HepG2 (cell line): ENCODE measurements around the gene CDCA4. TPM values are rescaled to one million over a fixed set of nuclear protein-coding genes. Genes with fewer than 3 reads are reported as not detected.

Source experiments
- ATAC-seq: fragments of 200-7000 bp; cut with Tn5 transposase; 3 replicates; pipeline ENCODE4 v1.9.1; 2020; ENCODE audit warnings: mild to moderate bottlenecking, moderate library complexity
- BruUV-seq: library from RNA; stranded (reverse); fragments of 400-500 nt; replicated peaks from 2 replicates; lab custom pipeline; 2021; lab: Mats Ljungman, UMichigan
- CTCF ChIA-PET: fragments of 300-600 bp; formaldehyde crosslinking; extraction: SDS; loops from one replicate; lab custom pipeline; 2021; ENCODE audit warnings: low total read pairs, inconsistent platforms, low intra/inter-chr PET ratio; lab: Yijun Ruan, JAX
- POLR2A ChIA-PET: fragments of 350-600 bp; sonication (Branson Sonifier 250); formaldehyde crosslinking; loops from one replicate; lab custom pipeline; 2020; ENCODE audit warnings: antibody characterized with exemption, inconsistent platforms; lab: Yijun Ruan, JAX
- DNase-seq: peaks from one replicate; pipeline ENCODE4 v3.0.0-alpha.2; 2015; ENCODE audit warnings: low spot score
- FAIRE-seq: peaks from 3 replicates; lab custom pipeline; 2011; peaks lifted over from hg19 to GRCh38; lab: Jason Lieb, UNC
- H2AFZ ChIP-seq: one replicate; pipeline ENCODE4 v1.6.1; 2011; ENCODE audit warnings: low read length, inconsistent platforms
- H3K27ac ChIP-seq: fragments of 300-600 bp; 3 replicates; pipeline ENCODE4 v1.8.0; 2011; ENCODE audit warnings: mixed run types, mild to moderate bottlenecking, mixed read lengths, low read length, inconsistent platforms; ENCODE audit not compliant: insufficient read depth; ENCODE audit errors: extremely low read length
- H3K27me3 ChIP-seq, 2 experiments: fragments of 200-600 bp in 1 of 2; 2 replicates in 1 of 2; 3 replicates in 1 of 2; pipeline versions ENCODE4 v1.6.0 to v1.8.0; 2011; ENCODE audit warnings: low read length in 2 of 2, mild to moderate bottlenecking in 2 of 2, moderate library complexity in 2 of 2, inconsistent platforms in 1 of 2; ENCODE audit not compliant: insufficient read depth in 2 of 2, control insufficient read depth in 1 of 2
- H3K36me3 ChIP-seq, 2 experiments: fragments of 200-600 bp in 1 of 2; replicated peaks in 1 of 2; 2 replicates in 1 of 2; 3 replicates in 1 of 2; pipeline versions ENCODE4 v1.5.1 to v1.8.0; 2011; ENCODE audit warnings: low read length in 2 of 2, inconsistent platforms in 1 of 2; ENCODE audit not compliant: insufficient read depth in 2 of 2, control insufficient read depth in 1 of 2
- H3K4me1 ChIP-seq: 2 replicates; pipeline ENCODE4 v1.5.1; 2012; ENCODE audit warnings: low read length, inconsistent platforms; ENCODE audit not compliant: insufficient read depth
- H3K4me2 ChIP-seq: 2 replicates; pipeline ENCODE4 v1.6.0; 2011; ENCODE audit warnings: low read depth, low read length, inconsistent platforms
- H3K4me3 ChIP-seq, 3 experiments: fragments of 200-600 bp in 1 of 3; sonication (generic), shearing (Covaris generic) in 1 of 3; replicated peaks in 1 of 3; 2 replicates each; pipeline ENCODE4 v1.5.1; 2011 to 2016; ENCODE audit warnings: low read length in 3 of 3, inconsistent platforms in 2 of 3, low read depth in 2 of 3, mild to moderate bottlenecking in 2 of 3, control low read depth in 1 of 3, mixed read lengths in 1 of 3; ENCODE audit not compliant: insufficient read depth in 1 of 3
- H3K79me2 ChIP-seq: one replicate; pipeline ENCODE4 v1.6.1; 2011; ENCODE audit warnings: low read length, inconsistent platforms; ENCODE audit not compliant: insufficient read depth
- H3K9ac ChIP-seq: 2 replicates; pipeline ENCODE4 v1.6.0; 2011; ENCODE audit warnings: mild to moderate bottlenecking, low read depth, low read length, inconsistent platforms; ENCODE audit not compliant: insufficient read depth
- H3K9me3 ChIP-seq: 2 replicates; pipeline ENCODE4 v1.5.1; 2012; ENCODE audit warnings: mild to moderate bottlenecking, low read length
- H4K20me1 ChIP-seq: 2 replicates; pipeline ENCODE4 v1.6.0; 2011; ENCODE audit warnings: inconsistent platforms, mild to moderate bottlenecking, low read length, moderate library complexity; ENCODE audit not compliant: insufficient read depth
- FOXA1 ChIP-seq, 2 experiments: fragments of 450-650 bp in 1 of 2; sonication (generic) in 1 of 2; formaldehyde crosslinking in 1 of 2; IDR thresholded peaks; 2 replicates each; pipeline versions ENCODE4 v1.4.0 to v1.6.1; 2016 to 2020; ENCODE audit warnings: missing genetic modification reagents in 1 of 2
- GATA4 ChIP-seq: sonication (generic); IDR thresholded peaks from 2 replicates; pipeline ENCODE4 v1.6.1; 2016; ENCODE audit warnings: antibody characterized with exemption, low read depth, borderline replicate concordance
- HMG20A ChIP-seq: IDR thresholded peaks from 2 replicates; pipeline ENCODE4 v1.6.1; 2016; ENCODE audit warnings: borderline replicate concordance
- NAIF1 ChIP-seq: sonication (generic); formaldehyde crosslinking; IDR thresholded peaks from 2 replicates; pipeline ENCODE4 v1.5.0; 2020; ENCODE audit warnings: mild to moderate bottlenecking, missing genetic modification reagents, borderline replicate concordance
- NR2F1 ChIP-seq, 2 experiments: fragments of 450-650 bp in 1 of 2; formaldehyde crosslinking in 1 of 2; IDR thresholded peaks; 2 replicates each; pipeline versions ENCODE4 v1.5.0 to v1.6.1; 2016 to 2020; ENCODE audit warnings: mild to moderate bottlenecking in 1 of 2, missing compliant biosample characterization in 1 of 2, missing genetic modification reagents in 1 of 2, moderate library complexity in 1 of 2
- PAX8 ChIP-seq: sonication (generic); formaldehyde crosslinking; IDR thresholded peaks from 2 replicates; pipeline ENCODE4 v1.8.0; 2022; ENCODE audit warnings: mild to moderate bottlenecking, missing genetic modification reagents, borderline replicate concordance
- POLR2AphosphoS5 ChIP-seq: IDR thresholded peaks from 2 replicates; pipeline ENCODE4 v1.6.1; 2012; ENCODE audit warnings: low read depth, low read length
- TOE1 ChIP-seq: sonication (generic); formaldehyde crosslinking; IDR thresholded peaks from 2 replicates; pipeline ENCODE4 v1.4.0; 2020; ENCODE audit warnings: mild to moderate bottlenecking, missing genetic modification reagents
- ZNF253 ChIP-seq: sonication (generic); formaldehyde crosslinking; IDR thresholded peaks from 2 replicates; pipeline ENCODE4 v1.8.0; 2022; ENCODE audit warnings: mild to moderate bottlenecking, missing genetic modification reagents, borderline replicate concordance
- ZNF33B ChIP-seq: sonication (generic); formaldehyde crosslinking; IDR thresholded peaks from 2 replicates; pipeline ENCODE4 v1.5.1; 2020; ENCODE audit warnings: mild to moderate bottlenecking, missing genetic modification reagents
- WGBS: methylation state at CpG from one replicate; pipeline ENCODE4 v1.1.6; 2017; ENCODE audit warnings: low lambda C conversion rate; 5-methylcytosine and 5-hydroxymethylcytosine counted together
- in situ Hi-C: cut with HindIII; loops from 2 replicates; pipeline ENCODE4 v1.10.0; 2017; ENCODE audit warnings: low pct_unique_long_range_greater_than_20kb; ENCODE audit not compliant: extremely low pct_ligation_motif_present
- intact Hi-C: fragments of 100-400 bp; cut with micrococcal nuclease; formaldehyde crosslinking; loops from one replicate; pipeline ENCODE4 v1.10.0; 2022; ENCODE audit not compliant: unreplicated experiment
- polyA plus RNA-seq, 8 experiments: library from polyadenylated mRNA; depleted of rRNA in 3 of 8; stranded (reverse) in 7 of 8; unstranded in 1 of 8; fragments of >200 nt; fragmentation: Illumina TruSeq in 4 of 8; extraction: Trizol in 4 of 8; gene quantifications; 2 replicates each; pipeline versions ENCODE4 v1.2.1 to v1.2.3, GENCODE V29; 2011 to 2016; ENCODE audit warnings: low read depth in 4 of 8, missing spikeins in 1 of 8, mixed read lengths in 1 of 8; ENCODE audit not compliant: insufficient read depth in 1 of 8
- total RNA-seq, 5 experiments: library from RNA; depleted of rRNA; stranded (reverse); fragments of >200 nt; fragmentation: Illumina TruSeq; extraction: Trizol; gene quantifications; 2 replicates each; pipeline ENCODE4 v1.2.3, GENCODE V29; 2016; ENCODE audit warnings: low read depth in 1 of 5
- TF ChIP-seq, protein P1 (sequence below): sonication (generic); formaldehyde crosslinking; IDR thresholded peaks from 2 replicates; pipeline ENCODE4 v1.4.0; 2020; ENCODE audit warnings: missing genetic modification reagents
- TF ChIP-seq, protein P2 (sequence below): IDR thresholded peaks from 2 replicates; pipeline ENCODE4 v1.6.1; 2016

The CDCA4 gene
- total and polyA plus RNA-seq, 2 of the 13 experiments (the other 11 are each of a cell fraction or from before 2014, with no cell fraction given) = 19.7 to 43.1 TPM

DNA sequence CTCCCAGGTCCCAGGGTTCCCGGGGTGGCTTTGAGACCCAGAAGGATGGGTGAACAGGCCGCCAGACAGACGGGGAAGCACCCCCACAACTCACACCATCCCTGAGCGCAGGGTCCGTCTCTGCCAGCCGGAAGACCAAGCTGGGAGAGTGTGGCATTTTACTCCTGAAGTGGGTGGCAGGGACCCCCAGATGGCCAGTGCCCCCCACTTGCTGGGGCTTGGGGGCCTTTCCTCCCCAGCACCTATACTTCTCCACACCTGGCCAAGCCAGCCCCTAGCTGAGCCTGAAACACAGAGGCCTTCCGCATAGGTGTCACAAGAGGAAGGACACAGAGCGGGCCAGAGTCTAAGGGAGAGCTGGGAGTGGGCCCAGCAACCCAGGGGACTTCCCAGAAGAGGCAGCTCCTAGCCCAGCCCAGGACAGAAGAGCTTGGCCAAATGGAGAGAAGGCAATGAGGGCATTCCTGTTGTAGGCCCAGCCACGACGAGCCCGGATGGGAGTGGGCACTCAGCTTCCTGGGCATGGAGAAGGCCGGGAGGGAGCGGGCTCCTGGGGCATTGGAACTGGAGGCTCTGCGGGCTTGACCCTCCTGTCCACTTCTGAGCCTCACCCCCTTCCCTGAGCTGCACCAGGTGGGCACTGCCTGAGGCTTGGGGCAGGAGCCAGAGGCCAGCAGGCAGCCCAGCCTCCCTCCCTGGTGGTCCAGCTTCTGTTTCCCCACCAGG is 46.1 kb downstream of the CDCA4 start:
- H3K4me2 ChIP-seq = no peak overlapping the region
- in situ Hi-C loops (loop anchor here (5.0 kb wide), 1 partner anchor 72 kb away; no protein-coding TSS in a partner anchor), intact Hi-C loops (loop anchor here (5.0 kb wide), 1 partner anchor 47 kb away; the partner anchor contains the start of gene CDCA4)
- H3K4me3 ChIP-seq = no peak overlapping the region
- BruUV-seq = no TSS peak
- no peaks in the 10 kb centered on the region for H3K9me3 ChIP-seq
- H4K20me1 ChIP-seq = no peaks in the 10 kb centered on the region
- H3K36me3 ChIP-seq = no peaks in the 10 kb centered on the region
- ATAC-seq = no peak
- no peak overlapping the region for H2AFZ ChIP-seq
- no peak overlapping the region for H3K9ac ChIP-seq
- peaks cover 45% of the 10 kb centered on the region for H3K4me1 ChIP-seq
- ChIA-PET POLR2A (interaction anchor here (1.7 kb wide), 1 partner anchor 46 kb away, joined by 5 read pairs; the partner anchor contains the start of gene CDCA4), CTCF (interaction anchor here (6.7 kb wide), 1 partner anchor 70 kb away, joined by 146 read pairs; no protein-coding TSS in a partner anchor)
- 17% methylated on average over 1 of the region's 14 CpGs for WGBS
- peaks cover 14 to 82% of the 10 kb centered on the region in 2 experiments for H3K27me3 ChIP-seq
- no peaks in the 10 kb centered on the region for H3K79me2 ChIP-seq
- no peak overlapping the region for H3K27ac ChIP-seq
- DNase-seq = no peak
- FAIRE-seq = no peak
- TF ChIP-seq NR2F1 (CRISPR knock-in tag; IDR thresholded peaks at IDR 0.05) = no peak
- TF ChIP-seq HMG20A (CRISPR knock-in tag) = no peak
- no peak for TF ChIP-seq PAX8 (CRISPR knock-in tag)
- no peak for TF ChIP-seq TOE1 (CRISPR knock-in tag)

DNA sequence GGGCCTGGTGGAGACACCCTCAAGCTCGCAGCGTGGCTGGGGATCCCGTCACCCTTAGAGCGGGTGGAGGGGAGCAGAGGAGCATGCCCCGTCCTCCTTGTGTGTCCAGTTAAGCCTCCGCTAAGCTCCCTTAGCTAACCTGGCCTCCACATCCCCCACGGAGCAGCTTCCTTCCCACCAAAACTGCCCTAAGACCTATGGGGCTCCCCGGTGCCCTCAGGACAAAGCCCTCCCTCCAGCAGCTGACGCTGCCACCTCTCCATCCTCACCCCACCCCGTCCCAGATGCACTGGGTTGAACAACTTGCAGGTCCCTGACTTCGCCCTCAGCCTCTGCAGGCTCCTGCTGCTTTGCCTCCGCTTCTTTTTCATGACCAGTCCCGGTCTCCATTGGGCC is 46.7 kb downstream of the CDCA4 start:
- WGBS = 24% methylated on average over 6 of the region's 13 CpGs
- no peak overlapping the region for H3K27ac ChIP-seq
- intact Hi-C loops (no loop called here), in situ Hi-C loops (loop anchor here (5.0 kb wide), 1 partner anchor 73 kb away; no protein-coding TSS in a partner anchor)
- H3K79me2 ChIP-seq = no peaks in the 10 kb centered on the region
- no peak for DNase-seq
- H3K9me3 ChIP-seq = no peaks in the 10 kb centered on the region
- no TSS peak for BruUV-seq
- no peaks in the 10 kb centered on the region for H3K36me3 ChIP-seq
- CTCF ChIA-PET = interaction anchor here (6.7 kb wide), 1 partner anchor 71 kb away, joined by 146 read pairs; no protein-coding TSS in a partner anchor
- no peak overlapping the region for H3K4me3 ChIP-seq
- H3K9ac ChIP-seq = no peak overlapping the region
- no peaks in the 10 kb centered on the region for H4K20me1 ChIP-seq
- no peak overlapping the region for H3K4me2 ChIP-seq
- peaks cover 38% of the 10 kb centered on the region for H3K4me1 ChIP-seq
- no peak for FAIRE-seq
- no peak overlapping the region for H2AFZ ChIP-seq
- POLR2A ChIA-PET = no interaction called here
- H3K27me3 ChIP-seq = peaks cover 14 to 82% of the 10 kb centered on the region in 2 experiments
- ATAC-seq = no peak
- TF ChIP-seq ZNF33B (CRISPR knock-in tag) (no peak), POLR2AphosphoS5 (no peak), FOXA1 (IDR thresholded peaks at IDR 0.05) (no peak), FOXA1 (CRISPR knock-in tag; IDR thresholded peaks at IDR 0.05) (no peak), TOE1 (CRISPR knock-in tag) (no peak), ZNF253 (CRISPR knock-in tag) (no peak), NAIF1 (CRISPR knock-in tag) (no peak), GATA4 (no peak)
- TF ChIP-seq, protein P1, sequence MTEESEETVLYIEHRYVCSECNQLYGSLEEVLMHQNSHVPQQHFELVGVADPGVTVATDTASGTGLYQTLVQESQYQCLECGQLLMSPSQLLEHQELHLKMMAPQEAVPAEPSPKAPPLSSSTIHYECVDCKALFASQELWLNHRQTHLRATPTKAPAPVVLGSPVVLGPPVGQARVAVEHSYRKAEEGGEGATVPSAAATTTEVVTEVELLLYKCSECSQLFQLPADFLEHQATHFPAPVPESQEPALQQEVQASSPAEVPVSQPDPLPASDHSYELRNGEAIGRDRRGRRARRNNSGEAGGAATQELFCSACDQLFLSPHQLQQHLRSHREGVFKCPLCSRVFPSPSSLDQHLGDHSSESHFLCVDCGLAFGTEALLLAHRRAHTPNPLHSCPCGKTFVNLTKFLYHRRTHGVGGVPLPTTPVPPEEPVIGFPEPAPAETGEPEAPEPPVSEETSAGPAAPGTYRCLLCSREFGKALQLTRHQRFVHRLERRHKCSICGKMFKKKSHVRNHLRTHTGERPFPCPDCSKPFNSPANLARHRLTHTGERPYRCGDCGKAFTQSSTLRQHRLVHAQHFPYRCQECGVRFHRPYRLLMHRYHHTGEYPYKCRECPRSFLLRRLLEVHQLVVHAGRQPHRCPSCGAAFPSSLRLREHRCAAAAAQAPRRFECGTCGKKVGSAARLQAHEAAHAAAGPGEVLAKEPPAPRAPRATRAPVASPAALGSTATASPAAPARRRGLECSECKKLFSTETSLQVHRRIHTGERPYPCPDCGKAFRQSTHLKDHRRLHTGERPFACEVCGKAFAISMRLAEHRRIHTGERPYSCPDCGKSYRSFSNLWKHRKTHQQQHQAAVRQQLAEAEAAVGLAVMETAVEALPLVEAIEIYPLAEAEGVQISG (CRISPR knock-in tag) = no peak
- TF ChIP-seq, protein P2, sequence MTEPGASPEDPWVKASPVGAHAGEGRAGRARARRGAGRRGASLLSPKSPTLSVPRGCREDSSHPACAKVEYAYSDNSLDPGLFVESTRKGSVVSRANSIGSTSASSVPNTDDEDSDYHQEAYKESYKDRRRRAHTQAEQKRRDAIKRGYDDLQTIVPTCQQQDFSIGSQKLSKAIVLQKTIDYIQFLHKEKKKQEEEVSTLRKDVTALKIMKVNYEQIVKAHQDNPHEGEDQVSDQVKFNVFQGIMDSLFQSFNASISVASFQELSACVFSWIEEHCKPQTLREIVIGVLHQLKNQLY (CRISPR knock-in tag) = no peak
